ENCODE data around the gene HEXIM1.
A peak's percentile ranks its signal among the peaks of the same experiment; 100 is the strongest.

GRCh38 chr17:45144199-45145034 lies 3.9 kb upstream of the HEXIM1 start:
- TF ChIP-seq CTCF (IDR thresholded peaks at IDR 0.05) (peak in 1 of 5 experiments; percentile 22), EP300 (IDR thresholded peaks at IDR 0.05) (peak in 1 of 2 donors; percentile 52), POLR2A (IDR thresholded peaks at IDR 0.05) (peak in 1 of 2 donors; percentile 16)

Data from tibial nerve (tissue), 4 donors.